GM18505 (cell line): ENCODE data around the gene COG1.
"Not testable (repeated sequence)": the region's sequence is repeated elsewhere in the genome, so short reads cannot be mapped to it uniquely, and the experiment has no call there.

Experiments
- ATAC-seq: cut with Tn5 transposase; IDR thresholded peaks from one replicate; pipeline ENCODE4 v1.9.1; 2021; ENCODE audit not compliant: unreplicated experiment
- POLR2A ChIP-seq: IDR thresholded peaks from 4 replicates; pipeline ENCODE4 v1.6.1; 2011; ENCODE audit warnings: borderline replicate concordance; ENCODE audit not compliant: insufficient read depth, insufficient read length; ENCODE audit errors: extremely low read depth

The COG1 gene

GRCh38 chr17:73192894-73193701 is at the start of gene COG1:
TSS of gene COG1 (plus strand) at chr17:73193055. CDS start at chr17:73193070, 15 bp downstream.
- TF ChIP-seq POLR2A: peak; percentile 69
- peak; percentile 74 for ATAC-seq

GRCh38 chr17:73144209-73144608 is 48.6 kb upstream of the COG1 start:
- ATAC-seq: not testable (repeated sequence)

GRCh38 chr17:73145641-73146040 is 47.2 kb upstream of the COG1 start:
- ATAC-seq: no peak

GRCh38 chr17:73147791-73148190 is 45.1 kb upstream of the COG1 start:
- ATAC-seq: not testable (repeated sequence)

More at GRCh38 chr17:73145641-73146040, 47.2 kb upstream of the COG1 start:
- TF ChIP-seq POLR2A: no peak

GRCh38 chr17:73148540-73149334 is 44.1 kb upstream of the COG1 start:
- no peak for TF ChIP-seq POLR2A
- ATAC-seq: no peak

GRCh38 chr17:73150622-73151300 is 42.1 kb upstream of the COG1 start:
- not testable (repeated sequence) for ATAC-seq

- TF ChIP-seq POLR2A: no peak
- no peak for ATAC-seq
These were observed 40.8 kb upstream of the COG1 start for GRCh38 chr17:73151916-73152632.

GRCh38 chr17:73155410-73156165 is 37.3 kb upstream of the COG1 start:
- no peak for ATAC-seq

GRCh38 chr17:73156166-73156840 is 36.6 kb upstream of the COG1 start:
- no peak for TF ChIP-seq POLR2A
- ATAC-seq: peak; percentile 72

More at GRCh38 chr17:73155410-73156165, 37.3 kb upstream of the COG1 start:
- no peak for TF ChIP-seq POLR2A

GRCh38 chr17:73156887-73157520 is 35.9 kb upstream of the COG1 start:
- no peak for TF ChIP-seq POLR2A
- no peak for ATAC-seq

- TF ChIP-seq POLR2A: no peak
These were observed 35.3 kb upstream of the COG1 start for GRCh38 chr17:73157521-73157890.

GRCh38 chr17:73158133-73158532 is 34.7 kb upstream of the COG1 start:
- no peak for ATAC-seq
- TF ChIP-seq POLR2A: no peak

More at GRCh38 chr17:73157521-73157890, 35.3 kb upstream of the COG1 start:
- no peak for ATAC-seq
